D721Med (cell line): ENCODE measurements around the gene DDX53.

ENCODE experiments used
- DNase-seq: peaks from one replicate; pipeline ENCODE4 v3.0.0; 2011; ENCODE audit warnings: low spot score; ENCODE audit not compliant: insufficient read length
- FAIRE-seq: peaks from 2 replicates; lab custom pipeline; 2011; peaks lifted over from hg19 to GRCh38; lab: Jason Lieb, UNC
- TF ChIP-seq, protein P1 (sequence below): IDR thresholded peaks from 2 replicates; pipeline ENCODE4 v1.5.1; 2012; ENCODE audit warnings: mild to moderate bottlenecking, control low read depth; ENCODE audit not compliant: insufficient read depth; ENCODE audit errors: missing control alignments

DDX53 gene

DNA sequence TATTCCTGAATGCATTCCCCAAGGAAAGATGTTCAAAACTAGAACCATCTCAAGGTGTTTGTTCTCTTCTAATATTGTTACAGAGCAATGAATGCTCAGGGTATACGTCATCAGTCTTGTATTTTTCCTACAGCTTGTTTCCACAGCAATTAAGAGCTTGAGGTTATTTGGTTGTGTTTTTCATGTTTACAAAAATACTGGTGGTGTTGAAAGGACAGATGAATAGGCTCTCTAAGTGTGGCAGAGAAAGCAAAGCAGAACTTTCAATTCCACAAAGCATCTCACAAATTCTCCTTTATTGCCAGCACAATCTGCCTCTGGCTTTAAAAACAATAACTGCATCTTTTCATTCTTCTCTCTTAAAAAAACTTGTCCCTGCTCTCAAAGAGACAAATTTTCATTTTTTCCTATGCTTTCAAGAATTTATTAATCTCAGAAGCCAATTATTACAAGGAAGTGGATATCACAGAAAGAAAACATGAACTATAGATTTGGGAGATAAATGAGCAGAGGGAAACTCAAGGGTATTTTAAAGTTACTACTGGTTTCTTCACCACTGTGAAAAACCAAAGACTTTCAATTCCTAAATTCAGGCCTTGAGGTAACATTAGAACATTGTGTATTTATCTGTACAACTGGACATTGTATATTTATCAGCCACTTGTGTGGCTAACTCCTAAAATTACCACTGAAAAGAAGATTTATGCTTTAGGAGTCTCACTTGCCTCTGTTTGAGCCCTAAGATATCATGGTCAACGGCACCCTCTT lies 49.2 kb downstream of the DDX53 start:
- no peak for FAIRE-seq
- TF ChIP-seq, protein P1, sequence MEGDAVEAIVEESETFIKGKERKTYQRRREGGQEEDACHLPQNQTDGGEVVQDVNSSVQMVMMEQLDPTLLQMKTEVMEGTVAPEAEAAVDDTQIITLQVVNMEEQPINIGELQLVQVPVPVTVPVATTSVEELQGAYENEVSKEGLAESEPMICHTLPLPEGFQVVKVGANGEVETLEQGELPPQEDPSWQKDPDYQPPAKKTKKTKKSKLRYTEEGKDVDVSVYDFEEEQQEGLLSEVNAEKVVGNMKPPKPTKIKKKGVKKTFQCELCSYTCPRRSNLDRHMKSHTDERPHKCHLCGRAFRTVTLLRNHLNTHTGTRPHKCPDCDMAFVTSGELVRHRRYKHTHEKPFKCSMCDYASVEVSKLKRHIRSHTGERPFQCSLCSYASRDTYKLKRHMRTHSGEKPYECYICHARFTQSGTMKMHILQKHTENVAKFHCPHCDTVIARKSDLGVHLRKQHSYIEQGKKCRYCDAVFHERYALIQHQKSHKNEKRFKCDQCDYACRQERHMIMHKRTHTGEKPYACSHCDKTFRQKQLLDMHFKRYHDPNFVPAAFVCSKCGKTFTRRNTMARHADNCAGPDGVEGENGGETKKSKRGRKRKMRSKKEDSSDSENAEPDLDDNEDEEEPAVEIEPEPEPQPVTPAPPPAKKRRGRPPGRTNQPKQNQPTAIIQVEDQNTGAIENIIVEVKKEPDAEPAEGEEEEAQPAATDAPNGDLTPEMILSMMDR, result no peak
- no peak for DNase-seq

DNA sequence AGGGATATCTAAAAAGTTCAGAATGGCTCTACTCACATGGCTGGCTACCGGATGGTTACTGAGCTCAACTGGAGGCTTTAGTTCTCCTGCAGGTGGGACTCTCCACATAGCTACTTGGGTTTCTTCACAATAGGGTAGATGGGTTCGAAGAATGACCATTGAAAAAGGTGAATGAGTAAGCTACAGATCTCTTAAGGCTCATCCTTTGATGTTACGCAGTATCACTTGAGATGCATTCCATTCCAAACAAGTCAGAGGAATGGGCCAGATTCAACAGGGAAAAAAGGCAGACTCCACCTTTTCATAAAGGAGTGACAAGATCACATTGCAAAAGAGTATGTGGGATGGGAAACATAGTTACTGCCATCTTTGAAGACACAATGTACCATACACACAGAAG lies 52.6 kb downstream of the DDX53 start:
- TF ChIP-seq, protein P1, result no peak
- FAIRE-seq (no peak), DNase-seq (no peak)
